TTC549 (cell line): ENCODE measurements around the gene KIAA0232.
"Not testable (repeated sequence)": the region's sequence is repeated elsewhere in the genome, so short reads cannot be mapped to it uniquely, and the experiment has no call there.

Experiments
- FAIRE-seq: peaks from 2 replicates; lab custom pipeline; 2012; peaks lifted over from hg19 to GRCh38; lab: Jason Lieb, UNC

Gene KIAA0232

GRCh38 chr4:6754481-6755087 is 27.9 kb upstream of the KIAA0232 start:
- FAIRE-seq: no peak

GRCh38 chr4:6755088-6755753 is 27.3 kb upstream of the KIAA0232 start:
- no peak for FAIRE-seq

DNA sequence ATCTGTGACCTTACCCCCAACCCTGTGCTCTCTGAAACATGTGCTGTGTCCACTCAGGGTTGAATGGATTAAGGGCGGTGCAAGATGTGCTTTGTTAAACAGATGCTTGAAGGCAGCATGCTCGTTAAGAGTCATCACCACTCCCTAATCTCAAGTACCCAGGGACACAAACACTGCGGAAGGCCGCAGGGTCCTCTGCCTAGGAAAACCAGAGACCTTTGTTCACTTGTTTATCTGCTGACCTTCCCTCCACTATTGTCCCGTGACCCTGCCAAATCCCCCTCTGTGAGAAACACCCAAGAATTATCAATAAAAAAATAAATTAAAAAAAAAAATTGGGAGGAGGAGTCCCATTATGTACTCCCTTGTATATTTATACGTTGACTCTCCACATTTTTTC is 26.2 kb upstream of the KIAA0232 start:
- not testable (repeated sequence) for FAIRE-seq

DNA sequence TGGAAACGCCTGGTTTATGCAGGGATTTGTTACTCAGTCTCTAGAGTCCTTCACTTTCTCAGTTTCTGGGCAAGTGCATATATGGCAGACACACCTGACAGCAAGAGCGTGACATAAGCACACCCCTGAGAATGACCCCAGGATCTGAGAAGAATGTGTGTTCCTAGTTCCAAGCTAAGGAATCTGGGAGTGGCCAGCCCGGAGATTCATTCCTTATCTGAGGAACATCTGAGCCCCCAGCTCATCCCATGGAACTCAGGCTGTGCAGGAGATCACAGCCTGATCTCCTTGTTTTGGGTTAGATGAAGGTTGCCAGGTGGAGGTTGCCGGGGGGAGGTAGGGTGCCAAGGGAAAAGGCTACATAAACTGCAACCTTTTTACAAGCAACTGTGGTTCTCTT is 23.8 kb upstream of the KIAA0232 start:
- FAIRE-seq: no peak

GRCh38 chr4:6760865-6761264 is 21.7 kb upstream of the KIAA0232 start:
- no peak for FAIRE-seq

DNA sequence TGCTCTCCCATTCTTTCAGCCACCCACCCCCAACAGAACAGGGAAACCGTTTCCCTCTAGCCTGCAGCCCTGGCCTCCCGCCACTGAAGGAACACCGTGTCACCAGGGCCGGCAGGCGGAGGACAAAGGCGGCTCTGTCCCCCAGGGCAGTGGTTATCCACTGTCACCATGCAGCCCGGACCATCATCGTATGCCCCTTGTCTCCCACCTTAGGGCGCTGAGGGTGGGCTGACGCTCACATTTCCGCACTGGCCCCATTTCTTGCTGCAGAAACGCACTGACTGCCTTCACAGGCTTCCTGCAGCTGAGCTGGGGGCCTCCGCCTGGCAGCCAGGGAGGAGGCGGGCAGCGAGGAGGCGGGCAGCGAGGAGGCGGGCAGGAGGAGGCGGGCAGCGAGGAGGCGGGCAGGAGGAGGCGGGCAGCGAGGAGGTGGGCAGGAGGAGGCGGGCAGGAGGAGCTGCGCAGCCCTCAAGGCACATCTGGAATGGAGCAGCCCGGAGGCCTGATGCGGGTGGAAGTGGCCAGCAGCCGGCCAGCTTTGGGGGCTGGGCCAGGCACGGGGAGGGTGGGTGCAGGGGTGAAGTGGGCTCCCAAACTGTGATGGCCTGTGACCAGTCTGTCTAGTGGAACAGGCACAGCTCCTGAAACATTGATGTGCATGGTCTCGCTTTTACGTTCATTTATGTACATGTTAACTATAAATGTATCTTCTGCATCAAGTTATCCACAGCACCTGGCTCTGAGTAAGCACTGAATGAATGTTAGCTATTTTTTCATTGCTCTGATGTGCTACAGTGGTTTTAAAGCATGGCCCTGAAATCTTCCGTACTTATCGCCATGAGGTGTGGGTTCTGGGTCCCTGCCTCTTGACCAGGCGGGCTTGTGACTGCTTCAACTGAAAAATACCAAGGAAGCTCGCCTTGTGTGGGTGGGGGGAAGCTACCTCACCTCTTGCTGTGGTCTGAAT is 20.6 kb upstream of the KIAA0232 start:
- no peak for FAIRE-seq

- no peak for FAIRE-seq
Measured at GRCh38 chr4:6763330-6763851, 19.1 kb upstream of the KIAA0232 start.

GRCh38 chr4:6764976-6765620 is 17.4 kb upstream of the KIAA0232 start:
- no peak for FAIRE-seq

DNA sequence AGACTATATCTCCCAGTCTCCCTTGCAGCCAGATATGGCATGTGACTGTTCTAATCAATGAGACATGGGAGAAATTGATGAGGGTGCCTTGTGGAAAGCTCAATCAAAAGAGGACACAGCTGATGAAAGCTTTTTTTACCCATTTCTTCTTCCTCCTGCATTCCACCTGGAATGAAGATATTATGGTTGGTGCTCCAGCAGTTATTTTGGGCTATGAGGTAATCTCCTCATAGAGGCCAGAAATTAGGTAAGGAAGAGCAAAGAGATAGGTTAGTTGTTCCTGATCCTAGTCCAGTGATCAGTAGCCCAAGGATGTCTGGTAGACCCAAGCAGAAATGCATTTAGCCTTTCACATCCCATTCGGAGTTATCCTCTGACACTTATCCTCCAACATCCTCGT is 16.8 kb upstream of the KIAA0232 start:
- FAIRE-seq: no peak

DNA sequence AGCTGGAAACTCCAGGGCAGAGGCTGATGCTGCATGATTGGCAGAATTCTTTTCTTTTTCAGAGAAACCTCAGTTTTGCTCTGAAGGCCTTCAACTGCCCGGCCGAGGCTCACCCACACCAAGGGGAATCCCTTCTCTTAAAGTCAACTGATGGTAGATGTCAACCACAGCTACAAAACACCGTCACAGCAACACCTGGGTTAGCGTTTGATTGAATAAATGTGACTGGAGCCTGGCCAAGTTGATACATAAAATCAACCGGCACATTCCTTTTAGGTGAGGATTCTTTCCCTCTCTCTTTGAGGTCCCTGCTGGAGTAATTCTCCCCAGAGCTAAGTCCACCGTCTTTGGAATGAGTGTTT is 15.2 kb upstream of the KIAA0232 start:
- FAIRE-seq: no peak

DNA sequence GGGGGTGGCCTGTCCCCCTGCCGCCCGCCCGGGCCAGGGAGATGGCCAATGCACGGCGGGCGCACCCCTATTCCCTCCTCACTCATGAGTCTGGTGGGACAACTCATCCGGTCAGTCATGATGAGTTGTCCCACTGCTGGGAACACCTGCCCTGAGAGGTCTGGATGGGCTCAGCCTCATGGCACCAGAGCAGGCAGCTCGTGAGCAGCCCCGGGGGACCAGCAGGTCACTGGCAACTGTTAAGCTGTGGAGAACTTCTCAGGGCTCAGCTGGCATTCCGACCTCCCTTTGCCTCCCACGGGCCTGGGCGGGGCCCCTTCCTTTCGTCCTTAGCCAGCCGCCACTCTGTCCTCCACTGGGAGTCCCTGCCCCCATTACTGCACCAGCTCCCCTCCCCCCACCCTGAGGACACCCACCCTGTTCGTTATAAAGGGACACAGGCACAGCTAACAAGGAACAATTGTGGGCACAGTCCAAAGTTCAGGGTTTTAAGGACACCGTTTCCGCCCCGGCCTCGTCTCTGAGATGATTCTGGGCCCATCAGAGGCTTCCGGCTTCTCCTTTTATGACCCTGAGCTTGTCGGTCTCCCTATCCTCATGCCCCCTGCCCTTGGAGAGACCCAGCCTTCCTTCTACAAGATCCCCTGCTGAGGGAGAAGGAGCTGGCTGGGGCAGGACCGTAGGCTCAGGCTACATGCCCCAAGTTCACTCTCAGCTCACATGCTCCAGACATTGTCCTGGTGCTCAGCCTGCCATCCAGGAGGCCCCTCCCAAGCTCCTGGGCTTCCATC is 14.6 kb upstream of the KIAA0232 start:
- FAIRE-seq: no peak

GRCh38 chr4:6768539-6768905 is 14.0 kb upstream of the KIAA0232 start:
- FAIRE-seq: no peak

- no peak for FAIRE-seq
Measured at GRCh38 chr4:6769233-6769988, 13.1 kb upstream of the KIAA0232 start.

- FAIRE-seq: no peak
Measured at GRCh38 chr4:6769989-6770420, 12.5 kb upstream of the KIAA0232 start.

DNA sequence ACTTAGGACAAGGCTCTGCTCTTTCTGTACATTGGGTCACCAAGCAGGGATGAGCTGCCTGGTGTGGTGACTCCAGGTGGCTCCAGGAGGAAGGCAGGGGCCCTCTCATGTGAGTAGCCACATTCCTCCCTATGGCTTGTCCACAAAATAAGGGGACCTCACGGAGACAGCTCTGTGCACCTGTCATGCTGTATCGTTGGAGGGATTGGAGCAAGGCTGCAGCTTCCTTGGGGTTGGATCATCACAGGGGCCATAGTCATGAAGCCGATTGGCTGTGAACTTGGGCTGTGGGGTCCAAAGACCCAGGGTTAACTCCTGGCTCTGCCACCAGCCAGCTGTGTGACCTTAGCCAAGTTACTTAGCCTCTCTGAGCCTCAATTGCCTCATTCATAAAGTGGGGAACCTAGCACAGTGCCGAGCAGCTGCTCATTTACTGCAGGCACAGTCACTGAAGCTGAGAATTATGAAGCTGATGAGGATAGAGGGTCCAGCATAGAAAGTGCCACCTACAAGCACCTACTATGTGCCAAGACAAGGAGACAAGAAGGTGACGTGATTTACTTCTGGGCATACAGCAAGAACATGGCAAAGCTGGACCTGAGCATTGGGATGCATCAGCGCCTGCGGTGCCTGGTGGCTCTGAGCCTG is 11.8 kb upstream of the KIAA0232 start:
- FAIRE-seq: no peak

DNA sequence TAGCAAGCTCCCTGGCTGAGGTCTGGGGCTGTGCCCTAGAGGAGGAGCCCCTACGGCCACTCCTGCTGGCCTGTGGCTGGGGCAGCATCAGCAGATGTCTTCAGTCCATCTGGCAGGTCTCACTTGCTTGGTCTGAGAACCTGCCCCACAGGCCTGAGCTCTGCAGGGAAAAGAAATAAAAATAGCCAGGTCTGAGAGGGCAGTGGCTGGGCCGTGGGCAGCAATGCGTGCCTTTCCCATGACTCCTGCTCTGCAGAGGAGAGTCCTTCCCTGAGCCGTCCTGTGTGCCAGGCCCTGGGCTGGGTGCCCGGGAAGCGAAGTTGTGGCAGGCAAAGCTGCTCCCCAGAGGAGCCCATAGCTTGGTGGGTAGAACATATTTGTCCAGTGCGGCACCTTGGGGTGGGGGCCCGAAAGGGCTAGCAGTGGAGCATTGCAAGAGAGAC is 11.3 kb upstream of the KIAA0232 start:
- FAIRE-seq: no peak

DNA sequence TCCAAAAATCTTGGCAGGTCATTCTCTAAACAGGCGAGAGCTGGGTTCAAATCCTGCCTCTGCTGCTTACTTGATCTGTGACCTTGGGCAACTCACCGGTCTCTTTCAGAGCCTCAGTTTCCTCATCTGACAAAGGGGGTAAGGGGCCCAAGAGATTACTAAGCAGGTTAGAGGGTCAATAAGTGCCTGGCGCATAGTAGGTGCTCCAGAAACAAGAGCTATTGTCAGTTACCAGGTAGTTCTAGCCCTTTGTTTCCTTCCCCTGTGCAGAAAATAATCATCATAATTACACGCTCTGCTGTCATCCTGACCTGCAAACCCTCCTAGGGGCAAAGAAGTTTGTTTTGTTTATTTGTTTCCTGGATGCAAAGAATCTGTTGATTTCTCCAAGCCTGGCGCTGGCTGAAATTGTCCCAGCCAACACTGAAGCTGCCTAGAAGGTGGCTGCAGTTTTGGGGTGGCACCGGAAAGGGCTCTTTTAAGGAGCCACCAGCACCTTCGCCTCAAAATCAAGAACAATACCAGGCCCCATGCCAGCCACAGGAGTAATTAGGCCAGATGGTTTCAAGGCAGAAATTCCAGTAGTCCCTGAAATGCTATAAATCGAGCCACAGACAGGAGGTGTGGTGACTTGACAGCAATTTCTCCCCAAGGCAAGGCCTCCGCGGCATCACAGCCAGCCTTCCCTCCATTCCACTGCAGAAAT is 10.2 kb upstream of the KIAA0232 start:
- FAIRE-seq: no peak

DNA sequence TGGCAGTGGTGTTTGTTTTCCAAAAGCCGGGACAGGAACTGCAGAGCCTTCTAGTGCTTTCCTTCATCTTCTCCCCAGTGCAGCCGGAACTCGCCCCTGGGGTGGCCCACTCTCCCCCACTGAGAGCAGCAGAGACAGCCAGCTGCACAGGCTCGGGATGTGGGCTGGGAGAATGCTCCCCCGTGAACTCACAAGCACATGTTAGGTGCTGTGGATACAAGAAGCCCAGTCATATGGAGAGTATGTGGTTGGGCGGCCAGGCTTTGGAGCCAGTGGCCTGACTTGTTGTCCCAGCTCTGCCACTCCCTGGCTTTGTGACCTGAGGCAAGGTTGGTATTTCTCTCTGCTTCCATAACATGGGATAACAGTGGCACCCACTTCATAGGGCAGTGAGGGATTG is 9.4 kb upstream of the KIAA0232 start:
- FAIRE-seq: no peak
